Measurements from ENCODE around the gene NPSR1. TPM values are rescaled to one million over a fixed set of nuclear protein-coding genes. Genes with fewer than 3 reads are reported as not detected.
"Not testable (repeated sequence)": the region's sequence is repeated elsewhere in the genome, so short reads cannot be mapped to it uniquely, and the experiment has no call there.

NPSR1 gene, protein sequence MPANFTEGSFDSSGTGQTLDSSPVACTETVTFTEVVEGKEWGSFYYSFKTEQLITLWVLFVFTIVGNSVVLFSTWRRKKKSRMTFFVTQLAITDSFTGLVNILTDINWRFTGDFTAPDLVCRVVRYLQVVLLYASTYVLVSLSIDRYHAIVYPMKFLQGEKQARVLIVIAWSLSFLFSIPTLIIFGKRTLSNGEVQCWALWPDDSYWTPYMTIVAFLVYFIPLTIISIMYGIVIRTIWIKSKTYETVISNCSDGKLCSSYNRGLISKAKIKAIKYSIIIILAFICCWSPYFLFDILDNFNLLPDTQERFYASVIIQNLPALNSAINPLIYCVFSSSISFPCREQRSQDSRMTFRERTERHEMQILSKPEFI
- total RNA-seq = not detected in 2 replicates

DNA sequence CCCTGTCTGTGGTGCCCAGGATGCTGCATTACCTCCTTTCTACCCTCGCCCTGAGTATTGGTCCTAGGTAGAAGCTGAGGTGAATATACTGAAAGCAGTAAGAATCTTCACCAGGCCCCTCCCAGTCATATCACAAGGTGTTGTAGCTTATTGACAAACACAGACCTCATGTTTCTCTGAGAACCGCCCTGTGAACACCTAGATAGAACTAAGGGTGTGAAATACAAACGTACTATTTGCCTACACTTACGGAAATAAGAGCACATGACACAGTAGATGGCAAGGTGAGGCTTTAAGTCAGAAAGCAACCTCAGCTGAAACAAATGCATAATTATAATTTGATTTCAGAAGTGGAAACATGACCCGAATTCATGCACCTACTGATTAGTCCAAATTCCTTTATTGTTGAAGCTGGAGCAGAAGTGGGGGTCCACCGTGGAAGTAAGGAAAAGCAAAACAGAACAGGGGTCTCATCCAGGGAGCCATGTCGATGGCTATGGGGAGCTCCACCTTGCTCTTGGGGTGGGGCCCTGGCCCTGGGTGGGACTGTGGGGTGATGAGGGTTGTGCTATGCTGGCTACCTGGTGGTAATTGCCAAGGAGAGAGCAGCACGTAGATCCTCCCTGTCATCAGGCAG, at the start of gene NPSR1:
TSS of gene NPSR1 (plus strand) at position 587 of the 637 bp plus-strand sequence. CDS start 195 bp downstream, outside the sequence.
- H3K27me3 ChIP-seq (ENCODE audit: control insufficient read depth, insufficient read depth, low read length) = no peaks in the 10 kb centered on the region
- TF ChIP-seq, protein P1, sequence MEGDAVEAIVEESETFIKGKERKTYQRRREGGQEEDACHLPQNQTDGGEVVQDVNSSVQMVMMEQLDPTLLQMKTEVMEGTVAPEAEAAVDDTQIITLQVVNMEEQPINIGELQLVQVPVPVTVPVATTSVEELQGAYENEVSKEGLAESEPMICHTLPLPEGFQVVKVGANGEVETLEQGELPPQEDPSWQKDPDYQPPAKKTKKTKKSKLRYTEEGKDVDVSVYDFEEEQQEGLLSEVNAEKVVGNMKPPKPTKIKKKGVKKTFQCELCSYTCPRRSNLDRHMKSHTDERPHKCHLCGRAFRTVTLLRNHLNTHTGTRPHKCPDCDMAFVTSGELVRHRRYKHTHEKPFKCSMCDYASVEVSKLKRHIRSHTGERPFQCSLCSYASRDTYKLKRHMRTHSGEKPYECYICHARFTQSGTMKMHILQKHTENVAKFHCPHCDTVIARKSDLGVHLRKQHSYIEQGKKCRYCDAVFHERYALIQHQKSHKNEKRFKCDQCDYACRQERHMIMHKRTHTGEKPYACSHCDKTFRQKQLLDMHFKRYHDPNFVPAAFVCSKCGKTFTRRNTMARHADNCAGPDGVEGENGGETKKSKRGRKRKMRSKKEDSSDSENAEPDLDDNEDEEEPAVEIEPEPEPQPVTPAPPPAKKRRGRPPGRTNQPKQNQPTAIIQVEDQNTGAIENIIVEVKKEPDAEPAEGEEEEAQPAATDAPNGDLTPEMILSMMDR (IDR thresholded peaks at IDR 0.05; ENCODE audit: insufficient read depth, low read length, severe bottlenecking) = no peak
- no peak for FAIRE-seq
- H3K36me3 ChIP-seq (ENCODE audit: control insufficient read depth, insufficient read depth, low read length) = no peaks in the 10 kb centered on the region
- no peak within 1 kb of the TSS for H3K4me3 ChIP-seq (ENCODE audit: low read depth, low read length)
- no peak for DNase-seq (ENCODE audit: low read depth)

DNA sequence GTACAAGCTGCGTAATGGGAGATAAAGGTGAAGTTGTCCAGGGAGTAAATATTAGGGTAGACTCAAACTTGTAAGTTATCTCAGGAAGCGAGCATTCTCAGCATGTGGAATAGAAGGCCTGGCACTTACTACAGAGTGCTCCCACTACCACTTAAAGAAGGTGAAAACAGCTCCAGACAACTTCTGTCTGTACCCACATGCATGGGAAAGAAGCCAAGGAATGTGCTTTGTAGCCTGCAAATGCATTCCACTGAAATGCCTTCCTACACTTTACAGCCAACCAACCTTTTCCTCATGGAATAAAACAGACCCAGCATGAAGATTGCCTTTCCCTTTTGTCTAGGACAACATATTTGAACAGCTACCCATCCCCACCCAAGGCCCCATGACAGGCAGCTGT, 45.4 kb upstream of the NPSR1 start:
- no peaks in the 10 kb centered on the region for H3K36me3 ChIP-seq (ENCODE audit: control insufficient read depth, insufficient read depth, low read length)

DNA sequence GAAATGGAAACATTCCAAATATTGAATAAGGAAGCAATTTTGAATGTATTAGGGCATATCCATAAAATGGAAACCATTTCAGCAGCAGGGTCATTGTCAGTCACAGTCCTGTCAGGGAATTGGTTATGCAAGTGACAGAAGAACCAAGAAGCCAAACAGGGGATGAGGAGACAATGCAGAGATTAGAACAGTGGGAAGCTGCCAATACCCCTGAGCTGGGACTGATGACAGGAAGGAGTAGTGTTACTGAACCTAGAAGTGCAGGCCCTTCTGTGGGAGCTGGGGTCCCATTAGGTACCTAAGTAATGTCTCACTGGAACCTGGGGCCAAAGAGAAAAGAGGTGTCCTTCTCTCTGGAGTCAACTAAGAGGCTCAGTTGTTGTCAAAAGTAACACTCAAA, 37.6 kb upstream of the NPSR1 start:
- TF ChIP-seq, protein P1 (IDR thresholded peaks at IDR 0.05; ENCODE audit: insufficient read depth, low read length, severe bottlenecking) = no peak
- H3K27me3 ChIP-seq (ENCODE audit: control insufficient read depth, insufficient read depth, low read length) = no peaks in the 10 kb centered on the region
- no peak for DNase-seq (ENCODE audit: low read depth)
- H3K36me3 ChIP-seq (ENCODE audit: control insufficient read depth, insufficient read depth, low read length) = no peaks in the 10 kb centered on the region
- H3K4me3 ChIP-seq (ENCODE audit: low read depth, low read length) = no peak overlapping the region
- no peak for FAIRE-seq

More for the DNA sequence above, 45.4 kb upstream of the NPSR1 start:
- peak; percentile 28 for FAIRE-seq
- H3K4me3 ChIP-seq (ENCODE audit: low read depth, low read length) = no peak overlapping the region
- TF ChIP-seq, protein P1 (IDR thresholded peaks at IDR 0.05; ENCODE audit: insufficient read depth, low read length, severe bottlenecking) = no peak
- no peaks in the 10 kb centered on the region for H3K27me3 ChIP-seq (ENCODE audit: control insufficient read depth, insufficient read depth, low read length)
- DNase-seq (ENCODE audit: low read depth) = peak; percentile 1

DNA sequence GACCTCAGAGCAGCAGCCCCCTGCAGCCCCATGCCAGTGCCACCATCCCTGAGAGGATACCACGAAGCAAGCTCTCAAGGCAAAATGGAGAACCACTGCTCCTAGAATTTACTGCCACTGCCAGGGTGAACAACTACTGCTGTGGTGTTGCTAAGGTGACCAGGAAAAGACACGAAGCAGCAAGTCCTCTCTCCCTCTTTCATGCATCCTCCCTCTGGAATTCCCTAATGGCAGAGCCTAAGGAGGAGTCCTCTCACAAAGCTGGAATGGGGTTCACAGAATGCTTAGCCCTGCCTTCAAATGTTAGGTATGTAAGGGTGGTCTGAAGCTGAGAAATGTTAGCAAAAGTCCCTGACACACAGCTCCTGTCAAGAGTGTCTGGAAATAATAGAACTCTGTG, 35.8 kb upstream of the NPSR1 start:
- TF ChIP-seq, protein P1 (IDR thresholded peaks at IDR 0.05; ENCODE audit: insufficient read depth, low read length, severe bottlenecking) = no peak
- FAIRE-seq (no peak), DNase-seq (ENCODE audit: low read depth) (no peak)
- H3K27me3 ChIP-seq (ENCODE audit: control insufficient read depth, insufficient read depth, low read length) = no peaks in the 10 kb centered on the region
- H3K4me3 ChIP-seq (ENCODE audit: low read depth, low read length) = no peak overlapping the region
- no peaks in the 10 kb centered on the region for H3K36me3 ChIP-seq (ENCODE audit: control insufficient read depth, insufficient read depth, low read length)

DNA sequence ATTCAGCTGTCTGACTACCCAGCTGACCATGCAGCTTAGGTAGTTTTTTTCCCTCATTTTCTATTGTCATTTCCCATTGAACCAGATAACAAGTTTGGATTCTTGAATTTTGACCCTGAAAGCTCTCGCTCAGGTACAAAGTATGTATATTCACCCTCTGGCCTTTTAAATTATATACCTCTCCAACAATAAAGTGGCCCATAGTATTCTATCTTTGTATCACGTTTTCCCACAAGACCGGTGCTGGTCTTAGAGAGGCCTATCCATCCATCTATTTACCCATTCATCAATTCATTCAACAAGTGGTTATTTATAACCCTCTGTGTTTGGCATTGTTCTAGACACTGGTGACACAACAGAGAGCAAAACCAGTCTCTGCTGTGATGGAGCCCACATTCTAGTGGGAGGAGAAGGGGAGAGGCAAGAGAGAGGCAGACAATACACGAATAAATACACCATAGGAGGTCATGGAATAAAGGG, 35.2 kb upstream of the NPSR1 start:
- no peak for FAIRE-seq
- Histone ChIP-seq H3K36me3 (ENCODE audit: control insufficient read depth, insufficient read depth, low read length) (no peaks in the 10 kb centered on the region), H3K4me3 (ENCODE audit: low read depth, low read length) (no peak overlapping the region), H3K27me3 (ENCODE audit: control insufficient read depth, insufficient read depth, low read length) (no peaks in the 10 kb centered on the region)
- no peak for DNase-seq (ENCODE audit: low read depth)
- TF ChIP-seq, protein P1 (IDR thresholded peaks at IDR 0.05; ENCODE audit: insufficient read depth, low read length, severe bottlenecking) = no peak

DNA sequence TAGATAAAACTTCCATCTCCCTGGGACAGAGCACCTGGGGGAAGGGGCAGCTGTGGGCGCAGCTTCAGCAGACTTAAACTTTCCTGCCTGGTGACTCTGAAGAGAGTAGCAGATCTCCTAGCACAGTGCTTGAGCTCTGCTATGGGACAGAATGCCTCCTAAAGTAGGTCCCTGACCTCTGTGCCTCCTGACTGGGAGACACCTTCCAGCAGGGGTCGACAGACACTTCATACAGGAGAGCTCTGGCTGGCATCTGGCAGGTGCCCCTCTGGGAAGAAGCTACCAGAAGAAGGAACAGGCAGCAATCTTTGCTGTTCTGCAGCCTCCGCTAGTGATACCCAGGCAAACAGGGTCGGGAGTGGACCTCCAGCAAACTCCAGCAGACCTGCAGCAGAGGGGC, 29.4 kb upstream of the NPSR1 start:
- not testable (repeated sequence) for FAIRE-seq; H3K27me3 ChIP-seq (ENCODE audit: control insufficient read depth, insufficient read depth, low read length); H3K4me3 ChIP-seq (ENCODE audit: low read depth, low read length); H3K36me3 ChIP-seq (ENCODE audit: control insufficient read depth, insufficient read depth, low read length); DNase-seq (ENCODE audit: low read depth)
